ENCODE measurements around the gene CRIM1.

- TF ChIP-seq CTCF (IDR thresholded peaks at IDR 0.05) (no peak), POLR2A (IDR thresholded peaks at IDR 0.05) (no peak), EP300 (IDR thresholded peaks at IDR 0.05) (no peak)
These were observed 21.6 kb downstream of the CRIM1 start for GRCh38 chr2:36376992-36377738.
